ENCODE measurements around the gene MEG3.

MEG3 gene

DNA sequence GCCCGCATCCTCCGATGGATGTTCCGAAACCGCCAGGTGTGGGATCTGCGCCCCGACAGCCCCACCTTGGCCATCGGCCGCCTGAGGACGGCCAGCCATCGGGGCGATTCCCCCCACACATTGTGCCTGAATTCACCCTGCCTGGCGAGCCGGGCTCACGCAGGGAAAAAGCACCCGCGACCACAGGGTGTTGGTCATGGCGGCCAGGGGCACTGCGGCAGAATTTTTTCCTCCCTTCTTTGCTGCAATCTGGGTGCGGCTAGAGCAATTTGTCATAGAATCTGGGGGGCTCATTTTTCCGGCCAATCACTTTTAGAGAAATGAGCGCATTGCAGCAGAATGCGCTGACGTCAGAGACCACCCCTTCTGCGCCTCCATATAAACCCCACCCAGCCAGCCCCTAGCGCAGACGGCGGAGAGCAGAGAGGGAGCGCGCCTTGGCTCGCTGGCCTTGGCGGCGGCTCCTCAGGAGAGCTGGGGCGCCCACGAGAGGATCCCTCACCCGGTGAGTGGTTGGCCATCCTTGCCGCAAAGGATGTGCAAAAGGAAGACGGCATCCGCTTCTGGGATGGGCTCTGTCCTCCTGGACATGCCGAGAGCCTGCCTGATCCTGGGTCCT lies at the start of gene MEG3:
Gene MEG3 (plus strand): TSS at position 406 of the 619 bp plus-strand sequence.
- peak in 1 of 2 experiments; percentile 32 for DNase-seq

DNA sequence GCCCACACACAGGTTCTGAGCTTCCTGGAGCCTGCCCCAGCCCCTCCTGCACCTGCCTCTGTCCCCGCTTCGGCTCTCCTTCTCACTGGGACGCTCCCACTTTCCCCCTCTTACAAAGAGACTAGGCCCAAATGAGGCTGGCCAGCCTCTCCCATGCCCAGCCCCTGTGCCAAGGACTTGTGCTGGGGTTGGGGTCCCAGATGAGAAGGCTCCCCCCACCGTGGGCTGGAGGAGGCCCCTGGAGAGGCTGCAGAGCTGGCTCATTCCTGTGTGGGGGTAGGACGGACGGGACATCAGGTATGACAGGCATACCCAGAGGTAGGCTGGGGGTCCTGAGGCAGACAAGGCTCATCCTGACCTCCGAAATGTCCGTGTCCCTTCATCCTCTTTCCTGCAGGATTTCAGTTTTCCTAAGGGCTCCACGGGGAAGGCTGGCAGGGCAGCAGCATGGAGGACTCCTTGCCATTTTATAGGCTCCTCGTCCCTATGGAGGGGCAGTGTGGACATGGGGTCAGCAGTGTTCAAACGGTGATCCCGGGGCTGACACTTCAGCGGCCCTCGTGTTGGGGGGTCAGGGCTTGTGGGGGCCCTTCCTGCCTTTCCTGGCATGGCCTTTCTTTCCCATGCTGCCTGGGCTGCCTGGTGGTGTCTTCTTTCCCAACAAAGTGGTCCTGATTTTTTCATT lies 49.1 kb upstream of the MEG3 start:
- DNase-seq, result no peak

DNA sequence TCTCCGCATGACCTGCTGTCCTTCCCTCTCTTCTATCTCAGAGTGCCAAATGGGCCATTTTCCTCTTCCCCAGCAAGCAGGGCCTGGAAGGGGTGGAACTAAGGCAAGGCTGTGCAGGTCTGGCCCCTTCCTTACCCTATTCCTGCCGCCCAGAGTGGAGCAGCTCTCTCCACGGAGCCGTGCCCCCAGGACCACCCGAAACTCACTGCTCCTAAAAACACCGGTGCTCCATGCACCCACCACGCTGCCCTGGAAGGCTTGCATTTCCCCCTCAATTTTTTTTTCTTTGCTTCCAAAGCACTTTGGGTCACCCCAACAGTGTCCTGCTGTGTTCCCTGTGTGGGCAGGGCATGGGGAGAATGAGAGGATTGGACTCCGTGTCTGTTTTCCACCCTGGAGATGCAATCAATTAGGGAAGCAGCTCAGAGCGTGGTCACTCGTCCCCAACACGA lies 48.5 kb upstream of the MEG3 start:
- DNase-seq, result no peak

DNA sequence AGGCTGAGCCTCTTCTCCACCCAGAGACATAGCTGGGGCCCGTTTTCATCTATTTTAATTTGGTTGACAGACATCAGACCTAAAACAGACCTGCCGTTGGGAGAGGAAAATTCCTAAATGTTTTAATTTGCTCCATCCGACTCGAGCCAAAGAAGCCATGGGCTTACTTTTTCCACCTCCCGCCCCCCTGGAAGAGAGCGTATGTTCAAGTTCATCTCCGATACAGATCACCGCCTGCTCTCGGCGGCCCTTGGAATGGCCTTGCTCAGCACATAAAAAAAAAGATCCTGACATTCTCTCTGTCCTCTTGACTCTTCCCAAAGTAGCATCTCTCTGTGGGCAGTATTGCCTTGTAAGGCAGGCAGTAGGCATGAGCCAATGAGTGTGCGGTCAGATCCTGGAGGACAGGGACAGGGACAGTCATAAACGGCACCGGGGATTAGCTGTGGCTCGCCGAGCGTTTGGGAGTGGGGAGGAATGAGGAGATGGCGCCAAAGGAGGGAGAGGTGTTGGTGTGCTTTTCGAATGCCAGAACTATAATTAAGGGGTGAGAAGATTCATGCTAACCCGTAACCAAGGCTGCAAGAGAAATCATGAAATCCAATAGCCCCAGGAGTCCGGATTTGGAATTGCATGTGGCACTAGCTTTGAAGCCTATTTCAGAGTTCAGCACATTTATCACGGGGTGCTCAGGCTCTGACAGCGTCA lies 47.9 kb upstream of the MEG3 start:
- no peak for DNase-seq

DNA sequence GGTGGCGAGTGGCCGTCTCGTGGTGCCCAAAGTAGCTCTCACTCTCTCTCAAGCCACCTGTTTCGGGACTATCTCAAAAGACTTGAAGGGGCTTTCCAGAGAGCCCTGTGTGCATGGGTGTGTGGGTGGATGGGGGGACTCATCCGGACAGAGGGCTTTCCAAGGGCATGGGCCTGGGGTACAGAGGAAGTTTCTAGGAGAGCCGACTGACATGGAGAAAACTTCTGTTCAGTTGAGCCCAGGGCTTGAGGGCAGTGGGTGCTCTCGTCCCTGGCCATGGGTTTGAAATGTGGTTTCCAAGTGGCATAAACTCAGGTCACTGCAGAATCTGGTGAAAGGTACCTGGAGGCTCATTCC lies 47.4 kb upstream of the MEG3 start:
- DNase-seq, result no peak

DNA sequence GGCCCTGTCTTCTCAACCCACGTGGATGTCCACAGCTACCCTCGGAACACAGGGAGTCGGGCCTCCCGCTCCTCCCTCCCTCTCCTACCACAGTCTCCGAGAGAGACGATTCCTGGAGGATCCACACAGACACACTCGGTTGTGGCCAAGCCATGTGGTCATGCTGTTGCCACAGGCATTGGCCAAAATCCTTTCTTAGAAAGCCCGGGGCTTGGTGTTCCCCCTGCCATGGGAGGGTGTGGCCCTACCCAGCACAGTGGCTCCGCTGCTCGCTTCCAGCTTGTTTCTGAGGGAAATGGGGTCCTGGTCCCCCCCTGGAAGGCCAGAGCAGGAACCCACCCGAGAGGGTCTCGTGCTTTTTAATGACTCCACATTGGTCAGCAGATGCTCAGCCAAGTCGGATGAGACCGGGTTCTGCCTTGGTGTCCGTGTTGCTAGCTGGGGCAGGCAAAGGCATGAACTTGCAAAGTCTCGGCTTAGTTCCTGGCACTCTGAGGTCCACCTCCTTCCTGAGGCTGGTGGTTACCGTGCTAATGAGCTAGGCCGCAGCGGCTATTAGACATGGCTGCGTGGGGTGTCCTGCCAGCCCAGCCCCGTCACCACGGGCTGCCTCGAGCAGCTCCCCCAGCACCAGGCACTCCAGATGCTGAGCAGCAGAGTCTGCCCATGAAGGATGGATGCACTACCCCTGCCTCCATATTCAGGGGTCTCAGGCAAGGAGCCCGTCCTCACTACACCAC lies 46.8 kb upstream of the MEG3 start:
- no peak for DNase-seq

DNA sequence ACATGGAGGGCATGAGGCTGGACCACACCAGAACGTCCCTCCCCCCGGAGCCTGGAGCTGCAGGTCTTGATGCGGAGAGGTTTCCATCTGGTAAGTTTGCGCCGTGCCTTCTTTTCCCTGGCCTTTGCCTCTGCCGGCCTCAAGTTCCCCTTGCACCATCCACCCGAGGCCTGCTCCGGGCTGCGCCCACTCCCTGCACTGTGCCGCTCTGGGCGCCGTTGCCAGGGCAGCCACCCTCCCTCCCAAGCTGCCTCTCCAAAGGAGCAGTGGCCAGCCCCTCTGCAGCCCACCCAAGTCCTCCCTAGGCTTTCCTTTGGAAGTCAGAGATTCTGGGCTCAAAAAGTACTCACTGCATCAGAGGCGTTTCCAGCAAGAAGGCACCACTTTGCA lies 46.2 kb upstream of the MEG3 start:
- no peak for DNase-seq

DNA sequence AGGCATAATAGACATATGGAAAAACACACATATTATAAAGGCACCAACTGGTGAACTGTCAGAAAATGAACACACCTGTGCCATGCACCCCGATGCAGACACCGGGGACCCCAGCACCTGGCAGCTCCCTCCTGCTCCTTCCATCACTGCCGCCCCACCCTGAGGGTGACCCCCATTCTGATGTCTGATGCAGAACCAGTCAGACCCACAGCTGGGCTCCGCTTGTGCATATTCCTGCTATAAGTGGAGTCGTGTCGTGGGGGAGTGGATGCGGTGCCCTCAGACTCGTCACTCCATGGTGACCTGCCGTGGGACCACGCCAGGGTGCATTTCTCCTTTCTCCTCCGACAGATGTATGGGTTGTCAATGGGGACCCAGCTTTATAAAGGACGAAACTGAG lies 45.7 kb upstream of the MEG3 start:
- DNase-seq, result no peak

DNA sequence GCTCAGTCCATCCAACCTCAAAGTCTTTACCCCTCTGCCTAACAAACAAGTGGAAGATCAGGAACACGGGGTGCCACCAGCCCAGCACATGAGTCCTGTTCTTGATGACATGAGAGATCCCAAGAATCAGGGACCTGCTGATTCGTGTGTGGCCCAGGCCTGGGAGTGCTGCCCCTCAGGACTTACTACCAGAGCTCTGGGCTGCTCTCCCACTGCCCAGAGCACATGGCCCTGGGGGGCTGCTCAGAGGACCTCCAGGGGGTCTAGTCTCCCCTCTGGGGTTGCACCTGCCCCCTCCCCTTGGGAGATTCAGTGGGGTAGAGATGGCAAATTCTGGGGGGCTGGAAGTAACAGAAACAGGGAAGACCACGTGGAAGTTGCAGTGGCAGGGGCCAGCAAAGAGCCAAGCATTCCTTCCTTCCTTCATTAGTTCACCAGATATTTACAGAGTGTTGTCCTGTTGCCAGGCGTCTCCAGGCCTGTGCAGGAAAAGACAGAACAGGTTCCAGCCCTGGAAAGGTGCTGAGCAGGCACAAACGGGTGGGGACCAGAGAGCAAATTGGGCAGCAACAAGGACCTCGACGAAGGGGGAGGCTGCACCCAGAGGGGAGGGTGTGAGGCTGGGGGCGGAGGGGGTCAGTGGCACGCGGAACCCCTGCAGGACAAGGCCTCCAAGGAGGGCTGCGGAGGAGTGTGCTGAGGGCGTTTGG lies 45.1 kb upstream of the MEG3 start:
- no peak for DNase-seq

DNA sequence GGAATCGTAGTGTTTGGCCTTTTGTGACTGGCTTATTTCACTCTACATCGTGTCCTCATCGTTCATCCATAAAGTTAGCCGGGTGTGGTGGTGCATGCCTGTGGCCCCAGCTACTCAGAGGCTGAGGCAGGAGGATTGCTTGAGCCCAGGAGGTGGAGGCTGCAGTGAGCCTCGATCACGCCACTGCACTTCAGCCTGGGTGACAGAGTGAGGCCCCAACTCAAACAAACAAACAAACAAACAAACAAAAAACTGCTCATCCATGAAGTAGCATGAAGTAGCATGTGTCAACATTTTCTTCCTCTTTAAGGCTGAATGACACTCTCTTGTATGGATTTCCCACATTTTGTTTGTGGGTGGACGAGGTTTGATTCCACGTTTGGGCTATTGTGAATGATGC lies 44.0 kb upstream of the MEG3 start:
- no peak for DNase-seq

DNA sequence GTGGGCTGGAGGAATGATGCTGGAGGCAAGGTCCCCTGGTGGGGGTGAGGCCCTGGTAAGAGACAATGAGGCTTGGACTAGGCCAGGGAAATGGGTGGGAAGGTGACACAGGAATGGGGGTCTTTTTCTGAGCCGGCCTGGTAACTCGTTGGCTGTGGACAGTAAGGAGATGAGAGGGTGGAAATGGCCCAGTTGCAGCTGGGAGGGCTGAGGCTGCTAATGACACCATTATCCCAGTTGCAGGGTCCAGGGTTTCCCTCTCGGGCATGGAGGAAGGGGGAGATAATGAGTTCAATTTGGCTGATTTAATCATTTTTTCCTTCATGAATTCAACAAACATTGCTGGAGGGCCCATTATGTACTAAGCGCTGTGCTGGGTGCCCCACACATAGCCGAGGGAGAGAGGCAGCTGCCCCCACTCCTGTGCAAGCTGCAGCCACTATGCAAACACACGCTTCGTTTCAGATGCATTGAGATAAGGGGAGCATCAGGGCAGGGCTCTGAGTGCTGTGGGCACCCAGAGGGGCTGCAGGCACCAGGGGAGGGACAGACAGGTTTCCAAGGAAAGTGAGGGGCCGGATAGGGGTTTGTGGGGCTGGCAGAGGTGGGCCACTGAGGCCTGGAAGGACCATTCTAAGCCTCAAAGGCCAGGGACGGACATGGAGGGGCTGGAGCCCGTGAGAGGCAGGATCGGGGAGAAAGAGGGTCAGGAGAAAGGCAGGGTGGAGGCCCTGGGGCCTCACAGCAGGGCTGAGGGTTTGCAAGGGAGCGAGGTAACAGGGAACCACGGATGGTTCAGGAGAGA lies 43.2 kb upstream of the MEG3 start:
- DNase-seq, result no peak

DNA sequence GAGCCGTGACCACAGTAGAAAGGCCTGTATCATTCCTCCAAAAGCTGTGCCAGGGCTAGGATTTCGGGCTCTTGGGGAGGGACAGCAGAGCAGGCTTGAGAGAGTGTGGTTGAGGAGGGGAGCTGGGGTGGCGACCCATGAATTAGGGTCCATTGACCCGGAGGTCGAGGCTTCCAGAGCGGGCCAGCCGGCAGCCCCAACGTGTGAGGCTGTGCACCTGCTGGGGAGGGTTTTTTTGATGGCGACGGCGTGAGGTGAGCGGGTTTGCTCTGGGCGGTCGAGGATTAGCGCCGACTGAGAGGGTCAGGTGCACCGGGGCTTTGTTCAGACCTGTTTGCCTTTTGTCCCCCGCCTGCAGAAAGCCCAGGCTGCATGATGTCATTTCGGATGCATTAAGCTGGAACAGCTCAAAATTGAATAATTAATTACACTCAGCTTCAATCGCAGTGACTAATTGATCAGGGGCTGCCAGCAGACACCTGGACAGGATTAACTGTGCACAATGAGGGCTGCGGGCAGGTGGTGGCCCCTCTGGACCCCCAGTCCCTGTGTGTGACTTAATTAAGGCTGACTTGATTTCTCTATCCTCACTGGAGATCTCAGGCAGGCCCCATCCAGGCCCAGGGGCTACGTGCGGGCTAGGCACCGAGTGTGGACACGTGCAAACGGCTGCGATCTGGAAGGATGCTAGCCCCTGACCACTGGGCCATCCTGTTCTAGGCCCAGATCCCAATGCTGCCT lies 42.1 kb upstream of the MEG3 start:
- no peak for DNase-seq

DNA sequence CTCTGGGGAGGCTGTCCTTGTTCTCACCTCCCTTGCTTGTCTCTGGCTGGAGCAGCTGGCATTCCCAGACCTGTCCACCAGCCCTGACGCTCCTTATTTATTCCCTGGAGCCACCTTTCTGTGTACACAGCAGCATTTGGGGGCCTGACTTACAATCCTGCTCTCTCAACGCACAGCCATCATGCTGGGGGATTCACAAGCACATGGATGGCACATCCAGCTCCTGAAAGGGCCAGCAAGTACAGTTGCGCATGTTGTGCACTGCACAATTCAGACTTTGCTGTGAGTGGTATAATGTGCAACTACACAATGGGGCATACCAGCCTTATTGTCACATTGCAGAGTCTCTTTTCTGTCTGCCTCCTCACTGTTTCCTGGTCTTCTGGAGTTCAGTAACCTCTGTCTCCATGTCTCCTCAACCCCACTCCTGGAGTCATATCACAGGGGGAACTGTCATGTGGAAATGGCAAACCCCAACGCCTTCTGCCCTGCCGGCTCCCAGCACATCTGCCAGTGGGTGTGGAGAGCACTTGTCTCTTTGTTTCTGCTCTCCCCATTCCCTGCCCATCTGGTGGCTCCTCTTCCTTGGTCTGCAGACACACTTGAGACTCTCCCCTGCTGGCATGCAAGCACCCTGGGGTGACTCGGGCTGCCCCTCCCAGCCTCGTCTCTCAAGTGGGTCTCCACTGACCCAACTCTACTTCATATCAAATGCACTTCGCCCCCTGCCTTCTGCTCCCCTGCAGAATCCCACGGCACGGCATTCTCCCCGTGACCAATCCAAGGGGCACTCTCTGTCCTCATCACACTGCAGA lies 41.2 kb upstream of the MEG3 start:
- no peak for DNase-seq

DNA sequence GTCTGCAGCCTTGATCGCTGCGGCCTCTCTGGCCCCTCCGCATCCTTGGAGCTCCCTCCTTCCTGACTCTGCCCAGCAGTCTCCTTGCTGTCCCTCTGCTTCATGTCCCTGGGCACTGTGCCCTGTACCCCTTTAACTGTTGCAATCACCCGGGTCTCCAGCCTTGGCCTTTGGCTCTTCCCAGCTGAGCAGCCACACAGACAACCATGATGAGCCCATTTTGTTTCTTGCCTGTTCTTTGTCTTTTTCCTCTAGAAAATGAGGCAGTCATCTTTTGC lies 40.6 kb upstream of the MEG3 start:
- no peak for DNase-seq

DNA sequence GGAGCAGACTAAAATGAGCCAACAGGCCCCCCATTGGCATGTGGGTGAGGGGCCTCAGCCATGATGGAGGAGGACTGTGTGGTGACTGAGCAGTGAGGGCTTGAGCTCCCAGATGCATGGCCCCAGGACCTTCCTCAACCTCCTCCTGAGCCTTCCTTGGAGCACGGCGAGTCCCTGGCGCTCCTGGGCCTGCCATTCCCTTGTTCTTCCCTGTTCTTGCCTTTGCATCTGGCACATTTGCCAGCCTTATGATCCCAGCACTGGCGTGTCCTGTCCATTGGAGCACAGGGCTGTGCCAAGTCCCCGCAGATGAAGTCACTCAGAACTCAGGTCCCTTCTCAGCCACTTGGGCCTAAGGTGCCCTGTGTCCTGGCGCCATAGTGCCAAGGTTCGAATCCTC lies 40.3 kb upstream of the MEG3 start:
- DNase-seq, result no peak

DNA sequence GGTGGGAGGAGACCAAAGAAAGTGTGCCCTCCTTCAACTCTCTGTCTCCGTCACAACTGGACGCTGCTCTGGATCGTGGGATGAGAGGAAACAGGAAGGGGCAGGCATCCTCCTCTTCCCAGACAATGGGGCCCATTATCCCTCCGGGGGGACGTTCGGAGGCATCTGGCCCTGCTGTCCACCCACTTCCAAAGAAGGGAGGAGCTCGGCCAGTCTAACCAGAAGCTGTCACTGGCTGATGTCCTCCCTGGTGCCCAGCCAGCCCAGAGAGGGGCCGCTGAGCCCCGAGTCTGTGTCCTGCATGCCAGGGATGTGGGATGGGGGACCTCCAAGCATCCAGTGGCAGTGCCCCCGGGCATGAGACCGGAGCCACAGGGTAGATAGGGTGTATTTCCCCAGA lies 39.8 kb upstream of the MEG3 start:
- no peak for DNase-seq

DNA sequence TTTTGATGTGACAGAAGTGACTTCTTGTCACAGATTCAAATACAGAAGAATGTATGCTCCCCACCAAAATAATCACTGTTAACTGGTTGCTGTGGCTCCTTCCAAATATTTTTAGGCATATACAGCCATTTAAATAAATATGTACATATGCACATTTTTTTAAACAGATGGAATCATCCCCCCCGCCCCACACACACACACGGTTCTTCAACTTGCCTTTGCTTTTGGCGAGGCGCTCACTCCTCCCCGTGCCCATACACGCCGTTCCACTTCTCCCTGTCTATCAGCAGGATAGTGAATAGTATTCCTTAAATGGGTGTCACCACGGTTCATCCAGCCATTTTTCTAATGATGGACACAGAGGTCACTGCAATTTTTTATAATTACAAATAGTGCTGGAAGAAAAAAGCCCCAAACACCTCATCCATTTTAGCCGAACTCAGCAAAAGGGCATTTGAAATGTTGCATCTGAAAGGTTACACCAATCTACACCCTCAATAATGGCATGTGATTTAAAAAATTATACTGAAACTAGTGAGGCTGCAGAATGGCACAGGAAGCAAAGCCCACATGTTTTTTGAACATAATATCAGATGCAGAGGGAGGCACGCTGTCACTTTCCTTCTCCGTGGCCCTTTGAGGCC lies 39.2 kb upstream of the MEG3 start:
- DNase-seq, result no peak

DNA sequence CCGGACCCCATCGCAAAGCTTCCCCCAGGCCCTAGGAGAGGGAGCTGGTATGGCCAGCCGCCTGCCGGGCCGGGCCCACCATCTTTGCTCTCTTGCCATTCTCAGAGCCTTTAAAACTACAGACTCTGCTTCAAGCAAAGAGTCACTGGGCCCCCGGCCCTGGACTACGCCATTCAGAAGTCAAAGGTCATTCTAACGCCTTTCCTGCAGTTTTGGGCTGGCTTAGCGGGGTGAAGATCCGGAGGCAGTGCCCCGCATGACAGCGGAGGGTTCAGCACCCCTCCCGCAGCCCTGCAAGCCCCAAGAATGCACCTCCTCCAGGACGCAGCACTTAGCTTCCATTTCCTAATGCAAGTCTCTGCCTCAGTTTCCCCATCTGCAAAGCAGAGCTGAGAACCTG lies 38.3 kb upstream of the MEG3 start:
- DNase-seq, result no peak

DNA sequence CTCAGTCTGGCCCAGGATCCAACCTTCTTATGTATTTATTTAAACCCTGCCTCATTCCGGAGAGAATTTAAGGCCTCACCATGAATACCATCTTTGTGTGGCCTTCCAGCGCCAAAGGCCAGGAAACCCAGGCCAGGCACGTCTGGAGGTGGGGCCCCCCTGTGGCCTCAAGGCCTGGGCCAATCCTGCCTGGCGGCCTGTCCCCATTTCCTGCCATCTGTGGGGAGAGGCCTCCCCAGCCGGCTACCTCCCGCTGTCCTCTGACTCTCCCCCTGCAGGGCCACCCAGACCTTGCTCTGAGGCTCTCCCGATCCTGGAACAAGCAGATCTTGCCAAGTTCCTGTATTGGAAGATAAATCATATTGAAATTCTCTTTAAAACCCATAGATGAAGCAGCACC lies 37.4 kb upstream of the MEG3 start:
- DNase-seq, result no peak

DNA sequence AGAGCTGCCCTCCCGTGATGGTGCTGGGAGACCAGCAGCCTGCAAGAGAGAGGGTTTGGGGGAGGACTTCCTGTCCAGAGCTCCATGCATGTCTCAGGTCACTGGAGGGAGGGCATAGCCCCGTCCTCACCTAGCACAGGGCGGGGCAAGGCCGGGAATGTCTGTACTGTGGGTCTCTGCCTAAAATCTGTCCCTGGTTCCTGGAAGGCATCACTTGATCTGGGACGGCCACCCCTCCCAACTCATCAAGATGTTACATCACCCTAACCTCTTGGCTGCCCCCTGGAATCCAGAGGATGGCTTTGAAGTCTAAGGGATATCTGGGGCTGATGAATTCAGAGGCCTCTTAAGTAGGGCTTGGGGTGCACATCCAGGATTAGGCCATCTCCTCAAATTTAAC lies 37.0 kb upstream of the MEG3 start:
- no peak for DNase-seq

All from cerebellar nuclear complex (tissue), 1 donor.